Measurements from ENCODE around the gene MYOZ1. TPM values are rescaled to one million over a fixed set of nuclear protein-coding genes. Genes with fewer than 3 reads are reported as not detected.

MYOZ1 gene
- total RNA-seq, 1 experiment from 2014 or later: 2.4 TPM

DNA sequence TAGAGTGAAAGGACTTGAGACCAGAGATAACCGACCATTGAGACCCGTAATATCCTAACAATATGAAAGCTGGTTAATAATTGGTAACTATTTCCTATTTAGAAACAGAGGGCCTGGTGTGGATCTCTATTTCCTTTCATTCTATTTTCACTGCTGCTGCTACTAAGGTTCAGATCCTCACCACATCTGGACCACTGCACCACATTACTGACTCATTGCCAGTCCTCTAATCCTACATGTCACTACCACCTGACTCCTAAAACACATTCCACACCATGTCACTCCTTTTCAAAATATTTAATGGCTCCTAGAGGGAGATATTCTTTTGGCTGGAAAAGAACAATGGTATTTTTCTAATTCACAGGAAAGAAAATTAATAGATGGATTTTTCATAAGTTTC is 56.5 kb downstream of the MYOZ1 start:
- Histone ChIP-seq H3K9ac (ENCODE audit: extremely low read depth, insufficient read length, low read length) (no peak overlapping the region), H3K23ac (ENCODE audit: insufficient read length, low read depth, low read length) (no peak overlapping the region), H3K79me2 (ENCODE audit: insufficient read depth, low read length) (peaks cover 2% of the 10 kb centered on the region; the same call in 1 of the 2 replicates), H4K91ac (ENCODE audit: insufficient read length, low read depth, low read length) (no peak overlapping the region), H3K27ac (ENCODE audit: insufficient read length, low read depth, low read length) (no peak overlapping the region), H2AK5ac (ENCODE audit: insufficient read length, low read length) (no peak overlapping the region), H3K4me1 (ENCODE audit: insufficient read depth, low read length) (no peaks in the 10 kb centered on the region; the same call in 1 of the 2 replicates), H2BK12ac (ENCODE audit: insufficient read length, low read depth, low read length) (no peak overlapping the region), H3T11ph (ENCODE audit: low read length) (no peak overlapping the region), H3K27me3 (ENCODE audit: insufficient read depth, low read length) (no peaks in the 10 kb centered on the region), H3K79me1 (ENCODE audit: insufficient read depth, low read depth, low read length, poor library complexity, severe bottlenecking) (peaks cover 8% of the 10 kb centered on the region), H2AFZ (ENCODE audit: low read length) (no peak overlapping the region), H2BK20ac (ENCODE audit: low read depth, low read length, poor library complexity, severe bottlenecking) (no peak overlapping the region), H4K20me1 (ENCODE audit: control insufficient read depth, insufficient read depth, insufficient read length) (no peaks in the 10 kb centered on the region), H2BK120ac (ENCODE audit: low read depth, low read length, poor library complexity, severe bottlenecking) (no peak overlapping the region), H3K56ac (ENCODE audit: insufficient read length, low read depth, low read length) (no peak overlapping the region), H2BK5ac (ENCODE audit: insufficient read length, low read length) (no peak overlapping the region), H4K5ac (ENCODE audit: insufficient read length, low read depth, low read length) (no peak overlapping the region), H2BK15ac (ENCODE audit: low read depth, low read length) (no peak overlapping the region), H4K8ac (replicated peaks; ENCODE audit: insufficient read length, low read depth, low read length) (no peak overlapping the region), H3K9me3 (ENCODE audit: control insufficient read depth, low read depth, low read length) (no peaks in the 10 kb centered on the region), H3K18ac (ENCODE audit: insufficient read length, low read depth, low read length) (no peak overlapping the region), H3K14ac (ENCODE audit: insufficient read depth, low read length) (no peak overlapping the region), H3K23me2 (ENCODE audit: insufficient read length, low read depth, low read length, poor library complexity, severe bottlenecking) (no peaks in the 10 kb centered on the region), H3K4ac (ENCODE audit: low read depth, low read length) (no peak overlapping the region), H3K4me2 (ENCODE audit: insufficient read depth, insufficient read length, low read length) (no peak overlapping the region)
- no peak overlapping the region for H3K4me3 Mint-ChIP-seq
- peaks cover 6 to 10% of the 10 kb centered on the region in 2 experiments for H3K4me1 Mint-ChIP-seq
- TF ChIP-seq CTCF (conservative IDR thresholded peaks at IDR 0.05): no peak
- no CpG with 5 or more reads among the region's 2 CpGs for WGBS (ENCODE audit: extremely low coverage, insufficient read length, low lambda C conversion rate)
- H3K27me3 Mint-ChIP-seq (ENCODE audit: low read depth): no peaks in the 10 kb centered on the region
- H3K27ac Mint-ChIP-seq: no peak overlapping the region
- H3K9me3 Mint-ChIP-seq: peaks cover 7 to 8% of the 10 kb centered on the region in 2 experiments
- DNase-seq: no peak
- peaks cover 10 to 19% (median 12%) of the 10 kb centered on the region in 3 experiments for H3K36me3 Mint-ChIP-seq (ENCODE audit: insufficient read depth in 1 of 3, low read depth in 3 of 3)
